KOPT-K1 (cell line): ENCODE measurements around the gene KRTAP10-4.

Experiments
- H3K27ac ChIP-seq: fragments of 200-600 bp; sonication (generic); 2 replicates; pipeline ENCODE4 v1.5.1; 2016; ENCODE audit warnings: antibody characterized with exemption, mild to moderate bottlenecking, low read depth, low read length; ENCODE audit not compliant: poor library complexity, severe bottlenecking
- H3K36me3 ChIP-seq: fragments of 200-600 bp; sonication (generic); 2 replicates; pipeline ENCODE4 v1.5.1; 2017; ENCODE audit warnings: antibody characterized with exemption, mild to moderate bottlenecking, low read length, moderate library complexity; ENCODE audit not compliant: insufficient read depth
- H3K9me3 ChIP-seq: fragments of 200-600 bp; sonication (generic); 2 replicates; pipeline ENCODE4 v1.5.1; 2017; ENCODE audit warnings: antibody characterized with exemption, low read length, mild to moderate bottlenecking; ENCODE audit not compliant: insufficient read depth, poor library complexity, severe bottlenecking

KRTAP10-4 gene

DNA sequence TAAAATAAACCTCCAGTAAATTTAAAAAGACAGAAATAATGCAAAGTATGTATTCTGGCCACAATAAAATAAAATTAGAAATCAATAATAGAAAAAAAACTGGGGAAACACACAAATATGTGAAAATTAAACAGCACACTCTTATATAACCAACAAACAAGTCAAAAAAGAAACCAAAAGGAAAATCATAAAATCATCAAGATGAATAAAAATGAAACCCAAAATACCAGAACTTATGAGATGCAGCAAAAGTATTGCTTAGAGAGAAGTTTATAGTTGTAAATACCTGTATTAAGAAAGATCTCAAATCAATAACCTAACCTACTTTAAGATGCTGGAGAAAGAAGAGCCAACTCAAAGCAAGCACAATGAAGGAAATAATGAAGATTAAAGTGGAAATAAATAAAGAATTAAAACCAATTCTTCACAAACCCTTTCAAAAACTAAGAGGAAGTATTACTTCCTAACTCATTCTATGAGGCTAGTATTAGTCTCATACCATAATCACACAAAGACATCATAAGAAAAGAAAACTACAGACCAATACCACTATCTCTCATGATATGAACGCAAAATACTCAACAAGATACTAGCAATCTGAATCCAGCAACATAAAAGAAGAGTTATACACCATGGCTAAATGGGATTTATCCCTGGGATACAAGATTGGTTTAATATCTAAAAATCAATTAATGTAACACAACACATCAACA is 8.5 kb upstream of the KRTAP10-4 start:
- Histone ChIP-seq H3K9me3 (no peaks in the 10 kb centered on the region), H3K36me3 (no peaks in the 10 kb centered on the region), H3K27ac (no peak overlapping the region)

DNA sequence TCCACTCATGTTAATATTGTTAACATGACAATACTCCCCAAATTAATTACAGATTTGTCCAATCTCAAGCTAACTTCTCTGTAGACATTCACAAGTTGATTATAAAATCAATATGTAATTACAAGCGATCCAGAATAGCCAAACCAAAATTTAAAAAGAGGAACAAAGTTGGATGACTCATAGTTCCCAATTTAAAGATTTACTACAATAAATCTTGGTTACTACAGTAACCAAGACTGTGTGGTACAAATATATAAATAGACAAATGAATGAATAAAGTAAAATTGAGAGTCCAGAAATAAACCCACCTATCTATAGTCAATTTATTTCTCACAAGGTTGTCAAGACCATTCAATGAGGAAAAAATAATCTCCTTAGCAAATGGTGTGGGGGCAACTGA is 7.1 kb upstream of the KRTAP10-4 start:
- H3K9me3 ChIP-seq = peaks cover 6% of the 10 kb centered on the region
- H3K36me3 ChIP-seq = no peaks in the 10 kb centered on the region
- H3K27ac ChIP-seq = no peak overlapping the region

DNA sequence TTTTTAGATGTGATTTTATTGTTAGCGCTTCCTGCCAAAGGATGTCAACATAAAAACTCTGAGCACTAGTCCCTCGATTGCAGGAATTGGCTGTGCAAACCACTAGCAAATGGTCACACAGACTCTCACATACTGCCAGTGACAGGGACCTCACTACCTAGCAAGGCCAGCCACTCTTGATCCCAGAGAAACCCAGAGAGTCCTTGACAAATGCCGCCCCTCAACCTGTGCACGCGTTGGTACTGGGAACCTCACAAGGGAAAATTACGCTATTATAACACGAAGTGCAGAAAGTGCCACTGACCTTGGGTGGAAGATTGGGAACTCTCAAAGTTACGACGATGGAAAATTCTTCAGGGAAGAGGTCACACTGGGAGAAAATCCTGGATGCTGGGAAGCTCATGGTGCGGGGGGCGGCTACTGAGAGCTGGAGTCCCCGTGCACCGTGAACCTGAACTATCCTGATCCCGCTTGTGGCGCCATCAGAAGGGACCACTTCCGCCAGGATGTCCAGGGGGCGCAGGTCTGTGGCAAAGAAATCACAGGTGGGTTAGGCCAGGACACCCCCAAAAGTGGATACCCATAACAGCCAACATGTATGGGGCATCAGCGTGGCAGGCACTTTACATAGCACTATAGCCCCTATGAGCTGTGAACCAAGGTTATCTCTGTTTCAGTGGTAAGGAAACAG is 5.9 kb upstream of the KRTAP10-4 start:
- no peaks in the 10 kb centered on the region for H3K36me3 ChIP-seq
- H3K9me3 ChIP-seq = peaks cover 11% of the 10 kb centered on the region
- H3K27ac ChIP-seq = no peak overlapping the region

DNA sequence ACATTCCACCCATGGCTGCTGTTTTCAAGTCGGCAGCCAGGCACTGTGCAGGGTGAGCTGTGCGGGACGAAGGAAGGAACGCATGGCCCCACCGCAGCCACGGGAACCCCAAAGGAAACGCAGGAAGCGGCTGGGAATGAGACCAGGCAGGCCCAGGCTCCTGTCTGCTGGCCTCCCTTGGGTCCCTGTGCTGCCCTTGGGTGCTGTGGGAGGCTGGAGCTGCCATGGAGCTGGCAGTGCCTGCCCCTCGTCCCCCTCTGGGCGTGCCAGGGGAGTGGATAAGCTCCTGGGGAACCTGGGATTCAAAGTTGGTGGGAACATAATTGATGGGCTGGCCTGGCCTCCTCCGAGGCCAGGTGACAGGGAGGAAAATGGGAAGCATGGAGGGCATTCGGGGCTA is 5.3 kb upstream of the KRTAP10-4 start:
- Histone ChIP-seq H3K36me3 (no peaks in the 10 kb centered on the region), H3K9me3 (peaks cover 11% of the 10 kb centered on the region), H3K27ac (no peak overlapping the region)

DNA sequence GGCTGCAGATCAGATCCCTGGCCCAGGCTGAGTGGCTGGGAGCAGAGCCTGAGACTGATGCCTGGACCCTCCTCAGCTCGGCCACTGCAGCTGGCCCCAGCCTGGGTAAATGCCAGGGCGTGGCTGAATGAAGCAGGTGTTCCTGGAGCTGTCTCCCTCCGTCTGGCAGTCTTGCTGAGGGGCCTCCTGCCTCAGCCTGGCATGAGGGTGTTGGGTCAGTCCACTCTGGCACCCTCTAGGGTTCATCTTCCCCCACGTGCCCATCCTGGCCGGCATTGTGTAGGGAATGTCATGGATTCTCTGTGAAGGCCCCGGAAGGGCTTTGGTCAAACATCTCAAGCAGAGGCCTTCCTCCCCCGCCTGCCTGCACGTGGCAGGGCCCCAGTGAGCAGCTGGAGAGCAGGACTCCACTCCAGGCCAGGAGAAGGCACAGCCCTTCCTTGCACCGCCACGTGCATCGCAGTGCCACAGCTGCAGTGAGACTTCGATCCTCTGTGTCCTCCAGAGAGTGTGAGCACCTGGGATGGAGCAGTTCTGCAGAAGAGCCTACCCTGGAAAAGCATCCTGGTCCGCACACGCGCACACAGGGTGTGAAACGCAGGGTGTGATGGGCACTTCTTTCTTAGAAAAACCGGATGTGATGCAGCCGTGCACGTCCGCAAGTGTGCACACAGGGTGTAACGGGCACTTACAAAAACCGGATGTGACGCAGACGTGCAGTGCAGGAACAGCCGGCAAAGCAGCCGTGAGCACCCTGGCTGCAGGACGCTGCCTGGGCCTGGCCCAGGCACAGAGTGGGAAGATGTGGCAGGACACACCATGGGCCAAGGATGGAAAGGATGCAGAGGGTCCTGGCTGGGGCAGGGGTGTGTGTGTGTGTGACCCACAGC is 4.6 kb upstream of the KRTAP10-4 start:
- H3K36me3 ChIP-seq = no peaks in the 10 kb centered on the region
- no peak overlapping the region for H3K27ac ChIP-seq
- peaks cover 11% of the 10 kb centered on the region for H3K9me3 ChIP-seq

DNA sequence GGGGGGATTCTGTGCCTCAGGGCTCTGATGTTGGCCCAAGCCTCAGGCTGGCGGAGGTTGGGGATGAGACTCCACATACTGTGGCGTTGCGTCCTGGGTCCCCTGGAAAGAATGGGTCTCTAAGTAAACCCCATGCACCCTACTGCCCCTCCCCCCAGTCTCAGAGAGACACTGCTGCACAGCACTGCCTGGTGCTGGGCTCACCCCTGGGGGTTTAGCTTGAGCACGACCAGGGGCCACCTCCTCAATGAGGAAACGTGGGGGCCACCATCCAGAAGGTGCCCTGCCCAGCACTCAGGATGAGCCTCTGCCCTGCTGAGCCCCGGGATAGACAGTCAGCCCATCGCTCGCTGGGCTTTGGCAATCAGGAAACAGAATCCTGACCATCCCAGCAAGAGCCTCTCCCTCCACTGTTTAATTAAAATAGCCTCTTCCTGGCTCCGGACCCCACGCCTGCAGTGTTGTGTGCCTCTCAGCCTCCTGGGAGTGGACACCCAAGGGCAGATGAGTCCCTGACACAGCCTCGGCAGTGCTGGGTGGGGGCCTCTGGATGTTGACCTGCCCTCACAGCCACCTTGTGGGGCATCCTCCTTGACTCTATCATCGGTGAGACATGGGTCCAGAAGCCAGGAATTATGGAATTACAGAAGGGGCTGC is 3.5 kb upstream of the KRTAP10-4 start:
- H3K27ac ChIP-seq = no peak overlapping the region
- H3K9me3 ChIP-seq = peaks cover 11% of the 10 kb centered on the region
- no peaks in the 10 kb centered on the region for H3K36me3 ChIP-seq

DNA sequence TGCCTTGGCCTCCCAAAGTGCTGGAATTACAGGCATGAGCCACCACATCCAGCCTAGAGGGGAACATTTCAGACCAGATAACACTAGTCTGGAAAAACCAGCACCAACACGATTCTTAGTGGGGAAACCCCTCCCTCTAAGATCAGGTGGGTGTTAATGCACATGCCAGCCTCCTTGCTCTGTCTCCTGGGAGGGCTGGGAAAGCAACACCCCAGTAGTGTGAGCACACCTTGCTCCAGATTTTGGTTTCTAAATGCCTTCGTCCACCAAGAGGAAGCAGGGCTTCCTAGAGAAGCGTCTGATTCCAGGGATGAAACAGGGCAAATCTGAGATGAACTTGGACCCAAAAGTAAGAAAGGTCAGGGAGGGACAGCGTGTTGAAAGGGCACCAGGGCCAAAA is 2.2 kb upstream of the KRTAP10-4 start:
- no peaks in the 10 kb centered on the region for H3K36me3 ChIP-seq
- no peak overlapping the region for H3K27ac ChIP-seq
- peaks cover 11% of the 10 kb centered on the region for H3K9me3 ChIP-seq

DNA sequence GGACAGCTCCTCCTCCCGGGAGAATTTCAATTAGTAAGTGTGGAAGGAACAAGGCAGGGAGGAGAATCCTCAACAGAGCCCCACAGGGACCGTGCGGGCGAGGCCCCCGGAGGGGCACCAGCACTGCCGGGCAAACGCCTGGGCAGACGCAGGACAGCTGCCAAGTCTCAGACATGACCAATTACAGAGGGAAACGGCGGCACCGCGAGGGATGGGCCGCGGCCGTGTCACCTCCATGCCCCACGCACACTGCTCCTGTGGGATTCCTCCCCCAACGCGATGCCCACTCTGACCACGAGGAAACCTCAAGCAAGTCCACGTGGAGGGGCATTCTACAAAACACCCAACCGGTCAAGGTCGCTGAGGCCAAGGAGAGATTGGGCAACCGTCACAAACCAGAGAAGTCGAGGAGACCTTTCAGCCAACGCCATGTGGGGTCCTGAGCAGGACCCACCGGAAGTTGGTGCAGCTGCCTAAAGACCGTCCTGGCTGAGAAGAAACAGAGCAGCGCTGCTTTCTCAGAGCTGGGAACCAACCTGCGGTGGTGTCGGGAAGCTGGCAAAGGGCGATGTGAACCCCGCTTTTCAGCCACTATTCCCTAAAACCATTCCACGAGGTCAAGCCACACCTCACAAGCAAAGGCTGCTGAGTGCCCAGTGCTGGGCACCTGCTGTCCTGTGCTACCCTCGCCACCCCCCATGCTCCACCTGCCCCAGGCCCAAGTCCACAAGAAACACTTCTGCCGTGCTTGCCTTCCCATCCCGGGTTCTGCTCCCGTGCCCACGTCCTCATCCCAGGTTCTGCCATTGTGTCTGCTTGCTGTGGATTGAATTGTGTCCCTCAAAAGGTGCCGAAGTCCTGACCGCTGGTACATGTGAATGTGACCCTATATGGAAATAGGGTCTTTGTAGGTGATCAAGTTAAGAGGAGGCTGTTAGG is 1.4 kb upstream of the KRTAP10-4 start:
- H3K36me3 ChIP-seq = no peaks in the 10 kb centered on the region
- no peak overlapping the region for H3K27ac ChIP-seq
- H3K9me3 ChIP-seq = peaks cover 18% of the 10 kb centered on the region

DNA sequence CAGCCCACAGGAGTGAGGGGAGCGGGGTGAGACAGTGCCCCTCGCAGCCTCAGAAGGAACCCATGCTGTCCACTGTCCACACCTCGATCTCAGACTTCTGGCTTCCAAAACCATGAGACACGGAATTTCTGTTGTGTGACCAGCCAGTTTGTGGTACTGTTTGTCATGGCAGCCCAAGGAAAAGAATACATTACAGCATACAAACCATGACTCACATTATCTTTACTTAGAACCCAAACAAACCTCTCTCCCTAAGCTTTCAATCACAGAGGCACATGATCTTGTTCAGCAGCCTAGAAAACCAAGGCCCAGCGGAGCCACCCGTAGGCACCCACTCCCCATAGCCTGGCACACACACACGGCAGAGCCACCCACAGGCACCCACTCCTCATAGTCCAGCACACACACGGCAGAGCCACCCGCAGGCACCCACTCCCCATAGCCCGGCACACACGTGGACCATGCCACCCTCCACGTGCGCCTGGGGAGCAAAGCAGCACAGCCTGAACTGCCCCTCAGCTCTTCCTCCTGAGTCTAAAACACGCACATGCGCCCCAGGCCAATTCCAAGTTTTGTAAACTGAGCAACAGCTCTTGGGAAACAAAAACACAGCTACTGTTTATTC is 458 bp upstream of the KRTAP10-4 start:
- no peak overlapping the region for H3K27ac ChIP-seq
- no peaks in the 10 kb centered on the region for H3K36me3 ChIP-seq
- H3K9me3 ChIP-seq = peaks cover 23% of the 10 kb centered on the region

DNA sequence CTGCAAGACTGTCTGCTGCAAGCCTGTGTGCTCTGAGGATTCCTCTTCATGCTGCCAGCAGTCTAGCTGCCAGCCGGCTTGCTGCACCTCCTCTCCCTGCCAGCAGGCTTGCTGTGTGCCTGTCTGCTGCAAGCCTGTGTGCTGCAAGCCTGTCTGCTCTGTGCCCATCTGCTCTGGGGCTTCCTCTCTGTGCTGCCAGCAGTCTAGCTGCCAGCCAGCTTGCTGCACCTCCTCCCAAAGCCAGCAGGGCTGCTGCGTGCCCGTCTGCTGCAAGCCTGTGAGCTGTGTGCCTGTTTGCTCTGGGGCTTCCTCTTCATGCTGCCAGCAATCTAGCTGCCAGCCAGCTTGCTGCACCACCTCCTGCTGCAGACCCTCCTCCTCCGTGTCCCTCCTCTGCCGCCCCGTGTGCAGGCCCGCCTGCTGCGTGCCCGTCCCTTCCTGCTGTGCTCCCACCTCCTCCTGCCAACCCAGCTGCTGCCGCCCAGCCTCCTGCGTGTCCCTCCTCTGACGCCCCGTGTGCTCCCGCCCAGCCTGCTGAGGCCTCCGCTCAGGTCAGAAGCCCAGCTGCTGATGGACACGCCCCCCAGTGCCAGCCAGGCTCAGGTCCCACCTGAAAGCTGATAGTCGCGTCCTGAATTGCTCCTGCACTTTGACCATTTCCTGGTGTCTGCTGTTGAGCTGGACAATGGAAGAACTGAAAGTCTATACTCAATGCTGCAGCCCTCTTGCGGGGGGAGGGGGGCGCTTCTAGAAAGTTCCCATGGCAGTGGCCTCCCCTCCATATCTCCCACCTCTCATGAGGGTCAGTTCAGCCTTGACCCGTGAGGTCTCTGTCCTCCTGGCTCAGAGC is 1.2 kb downstream of the KRTAP10-4 start:
- Histone ChIP-seq H3K36me3 (no peaks in the 10 kb centered on the region), H3K9me3 (peaks cover 23% of the 10 kb centered on the region), H3K27ac (no peak overlapping the region)

DNA sequence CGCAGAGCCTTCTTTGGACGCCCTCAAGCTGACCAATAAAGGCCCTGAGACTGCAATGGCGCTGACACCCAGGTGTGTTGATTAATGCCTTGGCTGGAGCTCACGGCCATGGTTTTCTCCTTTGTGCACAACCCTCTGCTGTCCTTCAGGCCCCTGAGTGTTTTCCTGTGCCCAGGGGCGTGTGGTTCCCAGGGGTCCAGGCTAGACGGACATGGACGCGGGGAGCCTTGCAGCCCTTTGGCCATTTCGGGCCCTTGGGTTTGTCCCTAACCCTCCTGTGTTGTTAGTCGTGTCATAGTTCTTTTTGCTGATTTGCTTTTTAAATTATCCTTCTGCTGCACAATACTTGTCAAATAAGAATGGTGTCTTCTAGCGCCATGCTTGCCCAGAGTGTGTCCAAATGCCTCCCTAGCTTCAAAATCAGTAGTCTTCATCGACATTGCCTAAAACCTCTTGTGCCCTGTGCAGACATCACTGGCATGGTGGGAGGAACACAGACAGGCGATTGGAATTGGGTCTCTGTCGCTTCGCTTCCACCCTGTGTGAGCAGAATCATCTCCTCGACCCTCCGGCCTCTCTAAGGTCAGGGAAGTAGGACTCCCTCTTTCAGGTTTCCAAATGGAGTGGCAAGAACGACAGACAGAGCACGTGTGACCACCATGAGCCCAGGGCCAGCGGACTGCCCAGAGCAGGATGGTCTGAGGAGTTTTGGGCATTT is 1.9 kb downstream of the KRTAP10-4 start:
- Histone ChIP-seq H3K36me3 (no peaks in the 10 kb centered on the region), H3K9me3 (peaks cover 23% of the 10 kb centered on the region), H3K27ac (no peak overlapping the region)

DNA sequence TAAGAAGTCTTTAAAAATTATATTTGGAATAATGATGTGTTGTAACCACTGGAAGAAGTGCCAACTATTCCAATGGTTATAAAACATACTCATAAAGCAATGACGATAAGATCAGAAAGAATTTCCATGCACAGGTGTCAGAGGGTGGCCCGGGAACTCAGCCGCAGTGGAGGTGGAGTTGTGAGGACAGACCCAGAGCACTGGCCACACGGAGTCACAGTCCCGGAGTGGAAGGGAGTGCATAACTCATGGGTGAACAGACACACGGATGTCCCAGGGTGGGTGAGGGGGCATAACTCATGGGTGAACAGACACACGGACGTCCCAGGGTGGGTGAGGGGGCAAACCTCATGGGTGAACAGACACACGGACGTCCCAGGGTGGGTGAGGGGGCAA is 2.5 kb downstream of the KRTAP10-4 start:
- H3K27ac ChIP-seq = no peak overlapping the region
- no peaks in the 10 kb centered on the region for H3K36me3 ChIP-seq
- peaks cover 23% of the 10 kb centered on the region for H3K9me3 ChIP-seq
